ENCODE results near the gene HERPUD2.

Gene HERPUD2

DNA sequence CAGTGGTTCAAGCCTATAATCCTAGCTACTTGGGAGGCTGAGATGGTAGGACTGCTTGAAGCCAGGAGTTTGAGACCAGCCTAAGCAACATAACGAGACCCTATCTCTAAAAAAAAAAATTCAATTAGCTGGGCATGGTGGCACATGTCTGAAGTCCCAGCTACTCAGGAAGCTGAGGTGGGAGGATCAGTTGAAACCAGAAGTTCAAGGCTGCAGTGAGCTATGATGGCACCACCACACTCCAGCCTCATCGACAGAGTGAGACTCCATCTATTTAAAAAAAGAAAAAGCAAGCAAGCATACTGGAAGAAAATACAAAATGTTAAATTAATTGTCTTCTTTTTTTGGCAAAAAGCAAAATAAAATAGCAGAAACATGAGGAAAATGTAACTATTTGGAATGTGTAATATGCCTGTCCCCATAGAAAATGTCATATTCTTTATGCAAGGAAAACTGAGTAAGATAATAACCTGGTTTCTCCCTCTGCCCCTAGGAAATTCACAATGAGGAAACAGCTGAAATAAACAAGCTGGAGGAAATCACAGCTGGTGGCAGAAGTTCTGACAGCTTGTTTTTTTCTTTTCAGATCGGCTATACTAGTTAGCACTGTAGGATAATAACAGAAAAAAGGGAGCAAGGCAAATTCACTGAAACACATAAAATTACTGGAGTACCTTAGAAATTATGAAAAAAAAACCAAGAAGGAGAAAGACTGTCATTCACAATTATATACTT lies 48.5 kb downstream of the HERPUD2 start:
- Histone ChIP-seq H3K4me3 (replicated peaks; ENCODE audit: low read depth, low read length) (no peak overlapping the region), H3K36me3 (ENCODE audit: control insufficient read depth, insufficient read depth, low read length) (no peaks in the 10 kb centered on the region; the same call in 1 of the 2 replicates), H3K27me3 (replicated peaks; ENCODE audit: control insufficient read depth, insufficient read depth, low read length) (no peaks in the 10 kb centered on the region)
- DNase-seq (ENCODE audit: extremely low read depth, insufficient read length): no peak
- TF ChIP-seq, protein P1, sequence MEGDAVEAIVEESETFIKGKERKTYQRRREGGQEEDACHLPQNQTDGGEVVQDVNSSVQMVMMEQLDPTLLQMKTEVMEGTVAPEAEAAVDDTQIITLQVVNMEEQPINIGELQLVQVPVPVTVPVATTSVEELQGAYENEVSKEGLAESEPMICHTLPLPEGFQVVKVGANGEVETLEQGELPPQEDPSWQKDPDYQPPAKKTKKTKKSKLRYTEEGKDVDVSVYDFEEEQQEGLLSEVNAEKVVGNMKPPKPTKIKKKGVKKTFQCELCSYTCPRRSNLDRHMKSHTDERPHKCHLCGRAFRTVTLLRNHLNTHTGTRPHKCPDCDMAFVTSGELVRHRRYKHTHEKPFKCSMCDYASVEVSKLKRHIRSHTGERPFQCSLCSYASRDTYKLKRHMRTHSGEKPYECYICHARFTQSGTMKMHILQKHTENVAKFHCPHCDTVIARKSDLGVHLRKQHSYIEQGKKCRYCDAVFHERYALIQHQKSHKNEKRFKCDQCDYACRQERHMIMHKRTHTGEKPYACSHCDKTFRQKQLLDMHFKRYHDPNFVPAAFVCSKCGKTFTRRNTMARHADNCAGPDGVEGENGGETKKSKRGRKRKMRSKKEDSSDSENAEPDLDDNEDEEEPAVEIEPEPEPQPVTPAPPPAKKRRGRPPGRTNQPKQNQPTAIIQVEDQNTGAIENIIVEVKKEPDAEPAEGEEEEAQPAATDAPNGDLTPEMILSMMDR (IDR thresholded peaks at IDR 0.05; ENCODE audit: insufficient read depth, low read length, poor library complexity, severe bottlenecking): no peak

DNA sequence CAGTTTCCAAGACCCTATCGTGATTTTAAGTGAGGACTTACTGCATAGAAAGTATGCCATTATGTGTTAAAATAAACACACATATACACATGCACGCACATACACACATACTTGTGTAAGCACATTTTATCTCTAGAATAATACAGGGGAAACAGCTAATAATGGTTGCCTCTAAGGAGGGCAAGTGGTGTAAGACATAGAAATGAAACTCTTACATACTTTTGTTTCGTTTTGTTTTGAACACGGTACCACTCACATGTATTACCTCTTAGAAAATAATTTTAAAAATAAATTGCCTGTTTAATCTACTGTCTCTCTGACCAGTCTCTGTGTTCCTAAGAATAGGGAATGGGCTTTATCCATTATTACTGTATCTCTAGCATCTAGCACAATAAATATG lies 49.2 kb downstream of the HERPUD2 start:
- no peaks in the 10 kb centered on the region for H3K27me3 ChIP-seq (replicated peaks; ENCODE audit: control insufficient read depth, insufficient read depth, low read length)
- no peak overlapping the region for H3K4me3 ChIP-seq (replicated peaks; ENCODE audit: low read depth, low read length)
- no peaks in the 10 kb centered on the region for H3K36me3 ChIP-seq (ENCODE audit: control insufficient read depth, insufficient read depth, low read length)
- no peak for DNase-seq (ENCODE audit: extremely low read depth, insufficient read length)
- TF ChIP-seq, protein P1 (IDR thresholded peaks at IDR 0.05; ENCODE audit: insufficient read depth, low read length, poor library complexity, severe bottlenecking): no peak

DNA sequence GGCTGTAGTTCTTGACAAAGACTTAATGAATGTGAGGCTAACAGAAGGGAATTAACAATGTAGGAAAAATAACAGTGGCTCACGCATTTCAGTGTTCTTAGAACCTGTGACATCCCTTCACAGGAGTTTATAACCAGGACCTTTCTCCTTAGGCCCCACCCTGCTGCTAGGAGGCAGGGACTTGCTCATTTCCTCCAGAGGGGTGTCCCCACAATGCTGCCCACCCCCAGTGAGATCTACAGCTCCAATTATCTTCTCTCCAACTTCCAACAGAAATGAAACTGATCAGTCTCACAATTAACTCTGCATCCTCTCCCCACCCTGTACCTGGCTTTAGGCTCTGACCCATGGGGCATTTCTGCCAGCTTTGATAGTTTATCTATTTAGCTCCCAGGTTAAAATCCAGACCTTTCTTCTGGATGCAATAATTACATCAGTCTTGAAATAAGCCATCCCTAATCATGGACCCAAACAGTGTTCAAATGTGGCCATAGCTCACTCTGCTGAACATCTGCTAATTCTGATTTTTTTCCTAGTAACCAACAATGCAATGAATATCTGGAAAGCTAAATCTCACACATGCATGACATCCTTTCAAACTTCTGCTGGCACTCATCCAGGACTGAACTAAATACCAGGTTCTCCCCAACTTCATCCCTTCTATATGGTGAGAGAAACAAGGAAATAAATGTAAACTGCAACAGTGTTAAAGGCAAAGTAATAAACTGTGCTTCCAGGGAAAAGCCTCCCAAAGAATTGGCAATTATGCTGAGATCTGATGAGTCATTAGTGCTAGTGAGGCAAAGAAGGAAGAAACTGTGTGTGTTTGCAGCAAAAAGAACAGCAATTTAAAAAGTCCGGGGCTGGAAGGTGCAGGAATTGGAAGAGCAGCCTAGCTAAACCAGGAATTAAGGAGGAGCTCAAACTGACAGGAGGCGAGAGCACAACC lies 64.6 kb downstream of the HERPUD2 start:
- no peak for DNase-seq (ENCODE audit: extremely low read depth, insufficient read length)
- Histone ChIP-seq H3K36me3 (ENCODE audit: control insufficient read depth, insufficient read depth, low read length) (no peaks in the 10 kb centered on the region), H3K4me3 (replicated peaks; ENCODE audit: low read depth, low read length) (no peak overlapping the region), H3K27me3 (replicated peaks; ENCODE audit: control insufficient read depth, insufficient read depth, low read length) (no peaks in the 10 kb centered on the region)
- TF ChIP-seq, protein P1 (IDR thresholded peaks at IDR 0.05; ENCODE audit: insufficient read depth, low read length, poor library complexity, severe bottlenecking): no peak

DNA sequence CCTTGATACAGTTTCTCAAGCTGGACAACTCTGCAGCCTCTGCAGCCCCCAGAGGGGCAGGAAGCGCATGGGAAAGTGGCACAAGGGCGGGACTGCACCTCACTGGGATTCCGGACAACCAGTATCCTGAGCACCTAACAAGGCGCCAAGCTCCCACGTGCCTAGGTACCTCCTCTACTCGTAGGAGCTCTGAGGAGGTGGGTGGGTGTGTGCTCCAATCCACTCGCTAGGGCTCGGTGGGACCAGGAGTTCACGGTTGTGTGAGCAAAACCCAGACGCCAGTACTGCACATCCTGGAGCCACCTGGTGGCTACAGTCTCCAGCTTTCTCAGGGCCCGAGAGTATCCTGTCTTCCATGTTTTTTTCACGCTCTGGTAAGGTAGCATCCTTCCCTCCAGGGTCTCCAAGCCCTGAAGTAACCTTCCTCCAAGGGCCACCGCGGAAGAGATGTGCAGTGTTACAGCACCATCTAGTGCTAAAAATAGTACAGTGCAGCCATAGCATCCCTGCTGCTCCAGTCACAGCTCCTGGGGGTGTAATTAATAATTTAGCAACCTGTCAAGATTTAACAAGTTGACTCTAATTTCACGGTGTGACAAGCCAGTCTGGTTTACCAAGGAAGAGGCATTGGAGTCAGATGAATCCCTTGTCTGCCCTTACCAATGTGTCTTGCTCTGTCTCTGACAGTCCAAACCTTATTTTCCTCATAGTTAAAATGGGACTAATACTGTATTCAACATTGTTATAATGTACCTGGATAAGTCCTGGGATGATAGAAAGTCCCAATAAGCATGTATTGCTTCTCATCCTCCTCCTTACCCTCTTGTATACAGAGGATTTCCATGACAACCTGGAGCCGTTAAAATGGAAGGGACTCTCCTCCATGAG lies 70.4 kb downstream of the HERPUD2 start:
- no peak overlapping the region for H3K4me3 ChIP-seq (replicated peaks; ENCODE audit: low read depth, low read length)
- H3K27me3 ChIP-seq (replicated peaks; ENCODE audit: control insufficient read depth, insufficient read depth, low read length): no peaks in the 10 kb centered on the region
- peak; percentile 11 for DNase-seq (ENCODE audit: extremely low read depth, insufficient read length)
- TF ChIP-seq, protein P1 (IDR thresholded peaks at IDR 0.05; ENCODE audit: insufficient read depth, low read length, poor library complexity, severe bottlenecking): peak; percentile 74
- H3K36me3 ChIP-seq (ENCODE audit: control insufficient read depth, insufficient read depth, low read length): no peaks in the 10 kb centered on the region

DNA sequence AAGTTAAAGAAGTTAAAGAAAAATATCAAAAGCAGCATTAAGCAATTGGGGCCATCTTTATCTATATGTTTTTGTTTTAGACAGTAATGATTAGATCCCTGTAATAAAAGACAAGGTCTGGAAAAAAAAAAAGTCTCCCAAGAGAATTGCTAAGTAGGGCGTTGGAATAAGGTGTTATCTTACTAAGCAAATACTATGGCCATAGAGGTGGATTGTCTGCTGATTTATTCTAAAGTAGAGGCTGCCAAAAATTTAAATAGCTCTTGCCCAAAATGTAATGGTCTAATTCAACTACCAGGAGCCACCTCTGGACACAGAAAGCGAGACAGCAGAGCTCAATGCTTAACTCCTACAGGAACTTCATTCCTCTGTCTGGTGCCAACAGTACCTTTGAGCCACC lies 71.6 kb downstream of the HERPUD2 start:
- Histone ChIP-seq H3K36me3 (ENCODE audit: control insufficient read depth, insufficient read depth, low read length) (no peaks in the 10 kb centered on the region), H3K27me3 (replicated peaks; ENCODE audit: control insufficient read depth, insufficient read depth, low read length) (no peaks in the 10 kb centered on the region), H3K4me3 (replicated peaks; ENCODE audit: low read depth, low read length) (no peak overlapping the region)
- TF ChIP-seq, protein P1 (IDR thresholded peaks at IDR 0.05; ENCODE audit: insufficient read depth, low read length, poor library complexity, severe bottlenecking): no peak
- DNase-seq (ENCODE audit: extremely low read depth, insufficient read length): no peak

Data from GM06990 (cell line).